GDM1 (cell line): ENCODE measurements around the gene ABHD4.
"Not testable (repeated sequence)": the region's sequence is repeated elsewhere in the genome, so short reads cannot be mapped to it uniquely, and the experiment has no call there.

Source experiments
- DNase-seq: peaks from one replicate; lab custom pipeline; 2025; lab: John Stamatoyannopoulos, UW

Gene ABHD4

DNA sequence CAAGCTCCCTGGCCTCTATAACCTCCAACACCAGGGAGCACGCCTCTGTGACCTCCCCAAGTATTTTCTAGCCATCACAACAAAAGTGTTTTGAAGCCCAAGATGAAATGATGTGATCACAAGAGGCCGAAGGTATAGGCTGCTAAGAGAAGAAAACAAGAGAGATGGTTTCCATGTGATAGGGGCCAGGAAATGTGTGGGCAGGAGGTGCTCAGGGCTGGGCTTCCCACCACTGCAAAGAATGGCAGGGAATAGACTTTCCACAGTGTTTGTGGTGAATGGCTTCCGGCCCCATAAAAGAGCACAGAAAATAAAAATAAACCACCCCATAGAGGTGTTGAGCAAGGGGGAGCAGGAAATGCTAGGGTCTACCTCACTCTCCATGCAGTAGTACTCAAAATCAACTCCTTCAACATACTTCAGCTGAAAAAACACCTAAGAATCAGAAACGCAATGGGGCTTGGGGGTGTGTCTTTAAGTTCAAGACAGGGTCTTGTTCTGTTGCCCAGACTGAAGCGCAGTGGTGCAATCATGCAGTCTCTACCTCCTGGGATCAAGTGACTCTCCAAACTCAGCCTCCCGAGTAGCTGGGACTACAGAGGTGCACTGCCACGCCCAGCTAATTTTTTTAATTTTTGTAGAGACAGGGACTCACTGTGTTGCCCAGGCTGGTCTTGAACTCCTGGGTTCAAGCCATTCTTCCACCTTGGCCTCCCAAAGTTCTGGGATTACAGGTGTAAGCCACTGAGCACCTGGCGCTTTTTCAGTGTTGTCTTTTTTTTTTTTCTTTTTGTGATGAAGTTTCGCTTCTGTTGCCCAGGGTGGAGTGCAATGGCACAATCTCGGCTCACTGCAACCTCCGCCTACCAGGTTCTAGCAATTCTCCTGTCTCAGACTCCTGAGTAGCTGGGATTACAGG, 36.2 kb upstream of the ABHD4 start:
- DNase-seq: peak; percentile 61

GRCh38 chr14:22563987-22564386, 34.1 kb upstream of the ABHD4 start:
- no peak for DNase-seq

DNA sequence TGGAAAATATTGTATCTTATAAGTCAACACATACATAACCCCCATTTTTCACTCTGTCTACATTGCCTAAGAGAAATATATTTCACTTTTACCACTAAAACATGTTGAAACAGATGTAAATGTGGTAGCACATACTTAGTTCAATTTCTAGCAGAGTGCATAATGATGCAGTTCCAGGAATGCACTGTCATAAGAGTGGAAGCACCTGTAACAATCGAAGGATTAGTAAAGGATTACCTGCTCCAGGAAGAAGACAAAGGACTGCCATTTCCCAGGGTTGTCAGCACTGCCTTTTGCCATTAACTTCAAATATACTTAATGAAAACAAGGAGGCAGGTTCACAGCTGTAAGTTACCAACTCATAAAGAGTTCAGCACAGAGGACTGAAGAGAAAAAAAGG, 33.6 kb upstream of the ABHD4 start:
- no peak for DNase-seq

DNA sequence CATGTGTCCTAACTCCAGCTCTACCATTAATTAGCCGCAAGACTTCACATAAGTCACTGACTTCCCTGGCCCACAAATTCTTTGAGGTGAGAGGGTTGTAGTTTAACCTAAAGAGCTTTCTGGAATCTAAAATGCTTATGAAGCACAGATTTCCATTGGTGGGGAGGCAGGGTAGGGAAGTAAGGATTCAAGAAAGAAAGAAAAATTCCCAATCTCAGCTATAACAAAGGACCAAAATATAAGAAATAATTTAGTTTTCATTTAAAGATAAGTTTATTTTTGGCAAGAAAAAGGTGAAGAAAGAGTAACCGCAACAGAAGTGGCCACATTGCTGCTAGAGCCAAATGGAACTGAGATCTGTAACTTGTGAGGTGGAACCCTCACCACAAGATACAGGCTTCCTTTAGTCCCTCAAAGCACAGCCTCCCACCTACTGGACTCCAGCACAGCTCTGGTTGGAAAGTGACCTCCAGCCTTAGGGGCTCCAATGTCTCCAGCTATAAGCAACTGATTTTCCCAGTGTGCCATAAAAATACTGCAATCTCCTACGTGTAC, 32.6 kb upstream of the ABHD4 start:
- no peak for DNase-seq

DNA sequence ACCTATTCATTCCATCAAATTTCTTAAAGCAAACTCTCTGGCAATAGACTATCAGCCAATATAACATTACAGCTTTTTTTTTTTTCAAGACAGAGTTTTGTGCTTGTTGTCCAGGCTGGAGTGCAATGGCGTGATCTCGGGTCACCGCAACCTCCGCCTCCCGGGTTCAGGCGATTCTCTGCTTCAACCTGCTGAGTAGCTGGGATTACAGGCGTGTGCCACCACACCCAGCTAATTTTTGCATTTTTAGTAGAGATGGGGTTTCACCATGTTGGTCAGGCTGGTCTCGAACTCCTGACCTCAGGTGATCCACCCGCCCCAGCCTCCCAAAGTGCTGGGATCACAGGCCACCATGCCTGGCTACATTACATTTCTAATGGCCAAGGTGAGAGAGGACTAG, 31.8 kb upstream of the ABHD4 start:
- DNase-seq: not testable (repeated sequence)

DNA sequence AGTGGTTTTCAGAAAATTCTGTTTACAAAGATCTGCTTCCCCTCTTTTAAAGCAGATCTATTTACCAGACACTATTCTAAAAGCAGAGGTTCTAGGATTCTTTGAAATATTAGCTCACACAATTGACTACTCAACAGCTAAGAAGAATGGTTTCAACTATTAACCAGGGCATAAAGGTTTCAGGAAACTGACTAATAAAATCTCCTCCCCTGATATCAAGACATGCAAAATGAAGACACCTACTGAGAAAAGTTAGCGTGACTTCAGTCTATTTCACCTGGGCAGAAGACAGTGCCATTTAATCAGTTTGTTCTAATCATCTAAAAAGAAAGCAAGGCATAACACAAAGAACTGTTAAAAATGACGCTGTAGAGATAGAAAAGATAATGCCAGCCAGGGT, 31.3 kb upstream of the ABHD4 start:
- no peak for DNase-seq

DNA sequence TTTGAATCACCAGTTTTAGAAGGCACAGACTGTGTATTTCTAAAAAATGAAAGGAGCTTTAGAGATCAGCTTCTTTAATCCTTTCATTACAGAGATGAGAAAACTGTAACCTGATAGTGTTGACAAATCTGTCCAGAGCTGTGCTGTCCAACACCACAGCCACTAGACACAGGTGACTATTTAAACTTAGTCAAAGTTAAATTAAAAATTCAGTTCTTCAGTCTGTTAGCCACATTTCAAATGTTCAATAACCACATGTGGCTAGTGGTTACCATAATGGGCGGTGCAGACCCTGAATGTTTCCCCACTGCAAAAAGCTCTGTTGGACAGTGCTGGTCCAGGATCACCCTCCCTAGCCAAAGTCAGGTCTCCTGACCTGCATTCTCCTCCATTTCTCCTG, 30.7 kb upstream of the ABHD4 start:
- no peak for DNase-seq

DNA sequence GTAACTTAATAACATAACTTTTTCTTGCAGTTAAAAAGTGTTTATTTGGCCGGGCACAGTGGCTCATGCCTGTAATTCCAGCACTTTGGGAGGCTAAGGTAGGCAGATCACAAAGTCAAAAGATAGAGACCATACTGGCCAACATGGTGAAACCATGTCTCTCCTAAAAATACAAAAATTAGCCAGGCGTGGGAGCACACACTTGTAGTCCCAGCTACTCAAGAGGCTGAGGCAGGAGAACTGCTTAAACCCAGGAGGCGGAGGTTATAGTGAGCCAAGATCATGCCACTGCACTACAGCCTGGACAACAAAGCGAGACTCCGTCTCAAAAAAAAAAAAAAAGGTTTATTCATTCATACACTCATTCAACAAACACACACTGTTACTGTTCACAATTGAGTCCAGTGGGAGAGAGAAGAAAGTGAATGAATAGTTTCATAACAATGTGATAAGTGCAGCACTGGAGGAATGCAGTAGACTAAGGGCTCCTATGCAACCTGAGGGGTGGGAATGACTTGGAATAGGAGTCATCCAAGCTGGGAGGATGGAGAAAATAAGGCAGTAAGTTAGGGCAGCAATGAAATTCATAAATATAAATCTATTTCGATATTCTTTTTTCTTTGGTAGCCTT, 28.9 kb upstream of the ABHD4 start:
- no peak for DNase-seq

GRCh38 chr14:22569737-22570131, 28.4 kb upstream of the ABHD4 start:
- DNase-seq: no peak

DNA sequence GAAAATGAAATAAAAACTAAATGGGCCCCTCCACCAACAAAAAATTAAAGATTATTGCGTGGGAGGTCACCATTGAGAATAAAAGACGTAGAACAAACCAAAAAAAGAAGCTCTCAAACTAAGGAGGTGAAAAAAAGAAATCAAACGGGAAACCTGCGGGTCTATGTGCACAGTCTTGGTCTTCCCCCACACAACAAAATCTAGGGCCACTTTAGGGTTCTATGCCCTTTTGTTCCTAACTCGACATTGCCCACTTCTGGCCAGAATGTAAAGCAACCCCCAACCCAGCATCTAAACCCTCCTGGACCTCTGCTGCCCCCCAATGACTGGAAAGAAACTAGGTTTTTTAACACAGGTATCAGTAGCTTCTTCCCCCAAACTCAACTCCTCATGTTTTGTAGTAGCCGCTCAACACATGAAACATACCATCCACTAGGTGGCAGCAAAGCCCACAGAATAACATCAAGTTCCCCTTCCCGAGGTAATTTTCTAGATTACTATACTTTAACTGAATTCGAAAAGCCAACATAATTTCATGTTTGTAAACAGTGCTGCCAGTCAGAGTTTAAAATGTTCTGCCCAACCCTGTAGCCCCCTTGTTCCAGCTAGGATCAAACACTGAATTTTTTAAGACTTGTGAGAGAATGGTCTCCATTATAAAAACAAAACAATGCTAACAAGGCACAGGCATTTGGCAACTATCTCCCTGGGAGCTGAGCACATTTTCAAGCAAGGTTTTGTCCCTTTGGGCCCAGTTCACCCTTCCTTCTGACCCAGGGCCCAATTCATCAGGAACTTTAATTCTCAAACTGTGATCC, 27.8 kb upstream of the ABHD4 start:
- peak; percentile 60 for DNase-seq

DNA sequence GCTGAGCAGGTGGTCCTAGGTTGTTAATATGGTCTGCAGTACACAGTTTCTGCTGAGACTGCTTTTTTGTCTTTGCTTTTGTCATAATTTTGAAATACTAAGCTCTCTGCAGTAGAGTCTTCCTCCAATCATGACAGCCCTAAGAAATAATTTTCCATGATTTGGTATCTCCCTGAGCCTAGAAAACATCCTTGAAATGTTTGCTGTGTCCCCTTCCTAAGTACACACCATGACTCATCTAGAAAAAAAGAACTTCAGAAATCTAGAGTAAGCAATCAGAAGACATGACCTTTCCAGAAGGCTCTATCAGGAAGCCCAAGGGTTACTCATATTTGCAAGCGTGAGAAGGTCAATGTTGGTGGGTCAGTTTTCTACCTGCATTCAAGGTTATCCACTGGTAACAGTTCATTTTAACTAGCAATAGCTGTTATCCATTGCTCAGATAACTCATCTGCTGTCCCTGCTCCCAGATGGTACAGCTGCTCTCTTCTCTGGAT, 25.5 kb upstream of the ABHD4 start:
- DNase-seq: no peak

GRCh38 chr14:22573804-22574203, 24.3 kb upstream of the ABHD4 start:
- no peak for DNase-seq

GRCh38 chr14:22577334-22577908, 20.7 kb upstream of the ABHD4 start:
- DNase-seq: no peak

- no peak for DNase-seq
Measured at GRCh38 chr14:22579236-22579635, 18.9 kb upstream of the ABHD4 start.

- no peak for DNase-seq
Measured at GRCh38 chr14:22579881-22580280, 18.2 kb upstream of the ABHD4 start.

- no peak for DNase-seq
Measured at GRCh38 chr14:22580625-22581024, 17.5 kb upstream of the ABHD4 start.

DNA sequence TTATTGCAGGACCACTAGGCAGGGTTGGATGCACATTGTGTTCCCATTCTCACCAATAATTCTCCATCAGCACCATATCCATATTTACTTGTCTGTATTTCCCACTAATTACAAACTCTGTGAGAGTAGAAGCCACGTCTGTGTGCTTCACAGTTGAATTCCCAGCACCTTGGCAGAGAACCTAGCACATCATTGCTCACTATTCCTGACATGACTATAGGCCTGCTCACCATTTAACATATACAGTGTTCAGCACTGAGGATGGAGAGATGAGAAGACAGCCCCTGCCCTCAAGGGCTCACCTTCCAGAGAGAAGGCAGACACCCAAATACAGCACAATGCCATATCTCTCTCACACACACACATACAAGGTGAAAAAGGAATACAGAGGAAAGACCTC, 14.1 kb upstream of the ABHD4 start:
- no peak for DNase-seq

DNA sequence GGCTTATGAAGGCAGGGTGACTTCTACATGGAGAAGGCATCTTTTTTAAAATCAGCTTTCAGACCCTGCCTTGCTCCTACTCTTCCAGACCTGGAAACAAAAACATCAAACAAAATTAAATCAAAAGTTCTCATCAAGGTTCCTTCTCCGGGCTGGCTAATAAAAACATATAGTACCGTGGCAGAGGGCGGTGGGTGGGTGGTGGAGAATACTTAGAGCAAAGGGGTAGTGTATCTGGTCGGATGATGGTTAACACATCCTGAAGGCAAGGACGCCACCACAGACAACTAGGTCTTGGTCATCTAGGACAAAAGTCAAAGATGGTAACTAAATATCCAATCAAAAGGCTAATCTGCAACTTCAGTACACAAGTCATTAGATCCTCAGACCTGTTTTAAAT, 10.9 kb upstream of the ABHD4 start:
- DNase-seq: no peak

DNA sequence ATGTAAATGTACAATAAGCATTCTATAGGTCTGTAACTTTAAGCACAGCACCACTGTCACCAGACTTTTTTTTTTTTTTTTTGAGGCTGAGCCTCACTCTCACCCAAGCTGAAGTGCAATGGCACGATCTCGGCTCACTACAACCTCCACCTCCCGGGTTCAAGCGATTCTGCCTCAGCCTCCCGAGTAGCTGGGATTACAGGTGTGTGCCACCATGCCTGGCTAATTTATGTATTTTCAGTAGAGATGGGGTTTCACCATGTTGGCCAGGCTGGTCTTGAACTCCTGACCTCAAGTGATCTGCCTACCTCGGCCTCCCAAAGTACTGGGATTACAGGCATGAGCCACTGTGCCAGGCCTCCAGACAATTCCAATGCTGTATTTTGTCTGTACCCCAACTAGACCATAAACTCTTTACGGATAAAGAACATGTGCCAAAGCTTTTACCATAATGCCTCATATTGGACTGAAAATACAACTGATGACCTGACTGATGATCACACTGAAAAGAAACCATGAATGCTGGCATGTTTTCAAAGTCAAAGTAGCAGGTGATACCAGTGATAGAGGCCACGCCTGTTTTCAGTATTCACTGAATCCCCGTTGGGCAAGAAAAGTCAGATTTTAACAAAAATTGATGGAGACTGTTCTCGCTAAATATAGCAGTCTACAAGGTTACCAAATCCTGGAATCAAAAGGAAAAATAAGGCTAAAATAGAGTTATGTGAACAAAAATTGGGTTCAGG, 10.2 kb upstream of the ABHD4 start:
- not testable (repeated sequence) for DNase-seq

GRCh38 chr14:22588526-22589095, 9.5 kb upstream of the ABHD4 start:
- DNase-seq: no peak
